Measurements from ENCODE around the gene TOMM40.
"Not testable (repeated sequence)": the region's sequence is repeated elsewhere in the genome, so short reads cannot be mapped to it uniquely, and the experiment has no call there.

TOMM40 gene

GRCh38 chr19:44879309-44880065 is 11.6 kb upstream of the TOMM40 start:
- no peak overlapping the region for H3K4me3 ChIP-seq (replicated peaks in 1 of 2; ENCODE audit: low read depth in 2 of 2, low read length in 2 of 2)
- no peak for TF ChIP-seq CTCF (IDR thresholded peaks at IDR 0.05; ENCODE audit: low read depth, low read length)
- no peak for DNase-seq (ENCODE audit: low read depth in 2 of 2)

- H3K4me3 ChIP-seq (replicated peaks in 1 of 2; ENCODE audit: low read depth in 2 of 2, low read length in 2 of 2): no peak overlapping the region
- no peak for DNase-seq (ENCODE audit: low read depth in 2 of 2)
- TF ChIP-seq CTCF (IDR thresholded peaks at IDR 0.05; ENCODE audit: low read depth, low read length): no peak
Measured at GRCh38 chr19:44882063-44882462, 9.0 kb upstream of the TOMM40 start.

GRCh38 chr19:44882619-44883397 is 8.2 kb upstream of the TOMM40 start:
- H3K4me3 ChIP-seq (replicated peaks in 1 of 2; ENCODE audit: low read depth in 2 of 2, low read length in 2 of 2): not testable (repeated sequence)

GRCh38 chr19:44883922-44884321 is 7.1 kb upstream of the TOMM40 start:
- TF ChIP-seq CTCF (IDR thresholded peaks at IDR 0.05; ENCODE audit: low read depth, low read length): no peak
- H3K4me3 ChIP-seq (replicated peaks in 1 of 2; ENCODE audit: low read depth in 2 of 2, low read length in 2 of 2): no peak overlapping the region
- no peak for DNase-seq (ENCODE audit: low read depth in 2 of 2)

More at GRCh38 chr19:44882619-44883397, 8.2 kb upstream of the TOMM40 start:
- not testable (repeated sequence) for DNase-seq (ENCODE audit: low read depth in 2 of 2)

- TF ChIP-seq CTCF (IDR thresholded peaks at IDR 0.05; ENCODE audit: low read depth, low read length): no peak
- DNase-seq (ENCODE audit: low read depth in 2 of 2): no peak
- H3K4me3 ChIP-seq (replicated peaks in 1 of 2; ENCODE audit: low read depth in 2 of 2, low read length in 2 of 2): no peak overlapping the region
Measured at GRCh38 chr19:44884566-44884965, 6.5 kb upstream of the TOMM40 start.

- H3K4me3 ChIP-seq (replicated peaks in 1 of 2; ENCODE audit: low read depth in 2 of 2, low read length in 2 of 2): no peak overlapping the region
- DNase-seq (ENCODE audit: low read depth in 2 of 2): no peak
- TF ChIP-seq CTCF (IDR thresholded peaks at IDR 0.05; ENCODE audit: low read depth, low read length): no peak
Measured at GRCh38 chr19:44886141-44886540, 4.9 kb upstream of the TOMM40 start.

- no peak for TF ChIP-seq CTCF (IDR thresholded peaks at IDR 0.05; ENCODE audit: low read depth, low read length)
- no peak overlapping the region for H3K4me3 ChIP-seq (replicated peaks in 1 of 2; ENCODE audit: low read depth in 2 of 2, low read length in 2 of 2)
- DNase-seq (ENCODE audit: low read depth in 2 of 2): no peak
Measured at GRCh38 chr19:44887648-44888047, 3.4 kb upstream of the TOMM40 start.

GRCh38 chr19:44888335-44888734 is 2.7 kb upstream of the TOMM40 start:
- not testable (repeated sequence) for DNase-seq (ENCODE audit: low read depth in 2 of 2); H3K4me3 ChIP-seq (replicated peaks in 1 of 2; ENCODE audit: low read depth in 2 of 2, low read length in 2 of 2)
